Measurements from ENCODE around the gene PTPN7. TPM values are rescaled to one million over a fixed set of nuclear protein-coding genes. Genes with fewer than 3 reads are reported as not detected.

PTPN7 gene
- total RNA-seq, 1 experiment from 2014 or later, result not detected

GRCh38 chr1:202165942-202166843, 5.8 kb upstream of the PTPN7 start:
- ATAC-seq (no peak), DNase-seq (no peak)
- H2AFZ ChIP-seq (ENCODE audit: low read length), result no peak overlapping the region
- no TSS peak for BruUV-seq (replicated peaks)
- TF ChIP-seq EZH2phosphoT487 (IDR thresholded peaks at IDR 0.05; ENCODE audit: borderline replicate concordance, low read length), result no peak
- TF ChIP-seq CTCF (conservative IDR thresholded peaks at IDR 0.05; ENCODE audit: low read depth, low read length), result no peak
- TF ChIP-seq EZH2 (IDR thresholded peaks at IDR 0.05; ENCODE audit: low read length, unreplicated experiment), result no peak
- H3K27ac ChIP-seq (ENCODE audit: low read length), result no peak overlapping the region
- H3K79me2 ChIP-seq (ENCODE audit: low read length), result no peaks in the 10 kb centered on the region
- no peaks in the 10 kb centered on the region for H3K9me2 ChIP-seq (replicated peaks; ENCODE audit: low read length)
- POLR2A ChIA-PET (ENCODE audit: unreplicated experiment), result no interaction called here
- H3F3A ChIP-seq (ENCODE audit: low read length, unreplicated experiment), result no peaks in the 10 kb centered on the region
- no peaks in the 10 kb centered on the region for H3K27me3 ChIP-seq (ENCODE audit: low read length)
- H3K36me3 ChIP-seq (ENCODE audit: low read depth, low read length), result no peaks in the 10 kb centered on the region
- CTCF ChIA-PET, result no interaction called here
- no peak overlapping the region for H3K9ac ChIP-seq (ENCODE audit: low read length)
- no peaks in the 10 kb centered on the region for H3K4me1 ChIP-seq (ENCODE audit: insufficient read depth, low read length)
- intact Hi-C loops (cut with micrococcal nuclease), result no loop called here
- H3K4me2 ChIP-seq (ENCODE audit: low read length), result no peak overlapping the region
- no peaks in the 10 kb centered on the region for H4K20me1 ChIP-seq (ENCODE audit: low read length)
- no peak overlapping the region for H3K4me3 ChIP-seq (ENCODE audit: low read length)
- H3K9me3 ChIP-seq (ENCODE audit: low read length), result no peaks in the 10 kb centered on the region

- intact Hi-C loops (cut with micrococcal nuclease), result no loop called here
- no peaks in the 10 kb centered on the region for H3K9me3 ChIP-seq (ENCODE audit: low read length)
Observed at GRCh38 chr1:202165267-202165941, 5.0 kb upstream of the PTPN7 start.

More at GRCh38 chr1:202165267-202165941, 5.0 kb upstream of the PTPN7 start:
- CTCF ChIA-PET, result no interaction called here
- no TSS peak for BruUV-seq (replicated peaks)
- Histone ChIP-seq H3K4me3 (ENCODE audit: low read length) (no peak overlapping the region), H3F3A (ENCODE audit: low read length, unreplicated experiment) (no peaks in the 10 kb centered on the region), H2AFZ (ENCODE audit: low read length) (no peak overlapping the region), H3K9me2 (replicated peaks; ENCODE audit: low read length) (no peaks in the 10 kb centered on the region), H3K36me3 (ENCODE audit: low read depth, low read length) (no peaks in the 10 kb centered on the region), H3K9ac (ENCODE audit: low read length) (no peak overlapping the region), H3K4me1 (ENCODE audit: insufficient read depth, low read length) (no peaks in the 10 kb centered on the region), H3K27ac (ENCODE audit: low read length) (no peak overlapping the region), H3K4me2 (ENCODE audit: low read length) (no peak overlapping the region), H4K20me1 (ENCODE audit: low read length) (no peaks in the 10 kb centered on the region), H3K27me3 (ENCODE audit: low read length) (no peaks in the 10 kb centered on the region), H3K79me2 (ENCODE audit: low read length) (no peaks in the 10 kb centered on the region)
- TF ChIP-seq CTCF (conservative IDR thresholded peaks at IDR 0.05; ENCODE audit: low read depth, low read length) (no peak), EZH2 (IDR thresholded peaks at IDR 0.05; ENCODE audit: low read length, unreplicated experiment) (no peak), EZH2phosphoT487 (IDR thresholded peaks at IDR 0.05; ENCODE audit: borderline replicate concordance, low read length) (no peak)
- DNase-seq, result no peak
- POLR2A ChIA-PET (ENCODE audit: unreplicated experiment), result no interaction called here
- no peak for ATAC-seq

All from PC-3 (cell line).